HG03460 (cell line): ENCODE data around the gene EXPH5.

Source experiments
- ATAC-seq: cut with Tn5 transposase; IDR thresholded peaks from one replicate; pipeline ENCODE4 v1.9.1; 2021; ENCODE audit not compliant: unreplicated experiment

Gene EXPH5

DNA sequence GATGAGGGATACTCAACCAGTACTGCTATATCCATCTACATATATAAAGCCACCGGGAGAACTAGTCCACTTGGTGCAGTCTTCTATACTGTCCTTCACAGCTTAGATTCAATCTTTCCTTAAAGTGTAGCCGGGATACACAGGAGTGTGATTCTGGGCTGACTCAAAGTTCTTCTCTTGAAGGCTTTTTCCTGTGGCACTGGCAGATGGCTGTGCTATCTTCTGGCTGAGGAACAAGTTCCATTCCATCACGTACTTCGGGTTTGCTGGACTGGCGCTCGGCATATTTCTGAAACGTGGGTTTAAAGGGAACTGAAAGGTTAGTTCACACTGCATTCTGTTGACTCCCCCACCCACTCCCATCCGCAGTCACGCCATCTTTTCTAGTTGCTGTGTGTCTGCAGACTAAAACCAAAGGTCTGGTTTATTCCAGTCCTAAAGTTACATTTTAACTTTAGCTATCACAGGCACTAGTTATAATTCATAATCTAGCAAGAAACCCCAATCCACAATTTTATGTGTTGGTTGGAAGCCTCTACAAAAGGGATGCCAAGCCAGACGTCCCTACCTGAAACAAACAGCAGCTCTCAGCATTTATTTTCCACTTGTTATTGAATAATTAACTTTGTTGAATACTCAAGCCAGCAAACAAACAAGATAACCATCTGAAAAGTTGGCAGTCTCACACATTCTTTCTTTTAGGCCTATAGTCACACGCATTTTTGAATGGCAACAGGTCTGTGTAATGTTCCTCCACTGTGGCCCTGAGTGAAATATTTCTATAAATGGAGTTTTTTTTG, 118.7 kb downstream of the EXPH5 start:
- no peak for ATAC-seq

DNA sequence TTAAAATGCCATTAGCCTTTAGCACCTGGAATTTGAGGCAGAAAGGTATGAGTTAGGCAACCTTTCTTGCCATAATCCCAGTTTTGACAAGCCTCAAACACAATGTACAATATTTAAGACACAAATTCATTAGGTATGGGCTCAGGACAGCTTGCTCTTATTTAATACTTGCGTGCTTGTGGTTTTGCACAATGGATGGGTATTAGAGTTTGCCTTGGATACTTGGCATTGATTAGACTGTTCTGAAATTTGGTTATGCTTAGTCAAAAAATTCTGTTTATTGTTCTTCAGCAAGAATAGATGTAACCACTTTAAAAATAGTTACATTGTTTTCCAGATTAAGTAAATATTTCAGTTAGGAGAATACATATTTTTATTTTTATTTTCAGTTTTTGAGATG, 120.9 kb downstream of the EXPH5 start:
- ATAC-seq, result no peak

DNA sequence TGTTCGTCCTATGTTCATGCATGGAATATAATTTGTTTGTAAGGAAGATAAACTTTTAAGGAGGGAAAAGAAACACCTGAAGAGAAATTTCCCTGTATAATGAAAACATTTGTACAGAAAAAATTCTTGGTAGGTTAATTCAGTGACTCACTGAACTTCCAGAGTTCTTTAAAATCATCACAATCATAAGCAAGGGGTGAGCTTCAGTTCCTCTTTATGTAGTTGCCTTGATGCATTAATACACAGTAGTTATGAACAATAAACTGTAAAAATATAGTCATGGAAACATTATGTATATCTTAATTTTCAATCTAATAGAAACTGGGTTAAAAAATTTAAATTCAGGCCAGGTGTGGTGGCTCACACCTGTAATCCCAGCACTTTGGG, 125.1 kb downstream of the EXPH5 start:
- ATAC-seq, result no peak

DNA sequence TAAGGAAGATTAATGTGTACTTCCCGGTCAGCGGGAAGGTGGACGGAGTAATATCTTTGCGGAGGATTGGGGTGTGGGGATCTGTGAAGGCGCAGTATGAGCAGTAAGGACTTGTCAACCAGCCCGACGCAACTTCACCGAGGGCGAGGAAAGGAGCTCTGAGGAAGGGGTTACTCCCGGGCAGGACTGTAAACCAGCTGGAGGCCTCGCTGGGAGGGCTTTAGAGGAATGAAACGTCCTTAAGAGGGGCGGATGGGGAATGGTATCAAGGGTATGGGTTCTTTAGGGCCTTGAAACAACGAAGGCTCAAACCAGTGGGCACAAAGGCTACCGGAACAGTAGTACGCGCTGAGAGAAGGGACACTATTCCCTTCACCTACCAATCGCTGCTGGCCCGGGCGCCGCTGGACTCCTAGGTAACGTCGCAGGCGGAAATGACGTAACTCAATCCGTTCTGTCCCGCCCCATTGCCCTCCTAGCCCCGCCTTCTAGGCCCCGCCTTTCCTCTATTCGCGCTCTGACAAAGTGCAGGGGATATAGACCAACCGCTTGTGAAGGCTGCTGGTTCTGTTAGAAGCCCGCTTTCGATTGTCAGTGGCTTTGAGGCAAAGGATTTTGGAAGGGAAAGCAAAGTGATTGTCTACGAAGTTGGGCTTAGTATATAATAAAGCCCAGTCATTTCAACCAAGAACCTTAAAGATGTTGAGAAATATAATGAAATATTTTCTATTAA, 126.3 kb downstream of the EXPH5 start, which contains the start of gene C11orf65:
TSS of gene C11orf65 (minus strand) at position 439 of the 733 bp plus-strand sequence. CDS start 5,970 bp downstream, outside the sequence.
- ATAC-seq, result peak; percentile 99

DNA sequence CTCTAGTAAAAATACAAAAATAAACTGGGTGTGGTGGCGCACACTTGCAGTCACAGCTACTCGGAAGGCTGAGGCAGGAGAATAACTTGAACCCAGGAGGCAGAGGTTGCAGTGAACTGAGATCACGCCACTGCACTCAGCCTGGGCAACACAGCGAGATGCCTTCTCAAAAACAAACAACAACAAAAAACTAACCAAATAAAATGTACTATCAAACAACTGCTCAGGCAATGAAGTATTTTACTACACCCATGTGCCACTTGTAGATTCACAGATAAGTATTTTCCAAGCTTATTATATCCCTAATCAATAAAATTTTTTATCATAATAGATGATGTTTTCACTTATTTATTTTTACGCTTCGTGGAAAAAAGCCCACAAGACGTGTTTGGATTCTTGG, 127.2 kb downstream of the EXPH5 start:
- ATAC-seq, result no peak
